ENCODE measurements around the gene RFX8. TPM values are rescaled to one million over a fixed set of nuclear protein-coding genes. Genes with fewer than 3 reads are reported as not detected.

The RFX8 gene
- total and polyA plus RNA-seq, 2 of the 13 experiments (the other 11 are each of a cell fraction or from before 2014, with no cell fraction given): not detected

Other genes starting within 250 kb of the RFX8 start
- 100 and 114 TPM in 2 replicates for gene CNOT11, start 222.2 kb downstream of the RFX8 start, total RNA-seq (2016; rRNA removed; fragmentation: Illumina TruSeq; extraction: Trizol)
- 202 and 209 TPM in 2 replicates for gene CNOT11, start 222.2 kb downstream of the RFX8 start, polyA plus RNA-seq (2011; rRNA removed)
- gene RNF149, start 166.4 kb downstream of the RFX8 start, total RNA-seq (2016; rRNA removed; fragmentation: Illumina TruSeq; extraction: Trizol): 45.7 and 109 TPM in 2 replicates
- 87.2 and 87.6 TPM in 2 replicates for gene RNF149, start 166.4 kb downstream of the RFX8 start, polyA plus RNA-seq (2011; rRNA removed)
- gene CREG2, start 87.6 kb downstream of the RFX8 start, total RNA-seq (2016; rRNA removed; fragmentation: Illumina TruSeq; extraction: Trizol): 0.18 TPM in 1 of 2 replicates, not detected in the other
- 0.20 and 0.26 TPM in 2 replicates for gene CREG2, start 87.6 kb downstream of the RFX8 start, polyA plus RNA-seq (2011; rRNA removed)
- 264 and 301 TPM in 2 replicates for gene MAP4K4, start 222.6 kb upstream of the RFX8 start, total RNA-seq (2016; rRNA removed; fragmentation: Illumina TruSeq; extraction: Trizol)
- gene MAP4K4, start 222.6 kb upstream of the RFX8 start, polyA plus RNA-seq (2011; rRNA removed): 101 and 105 TPM in 2 replicates